HepG2 (cell line): ENCODE measurements around the gene UNC93A. TPM values are rescaled to one million over a fixed set of nuclear protein-coding genes. Genes with fewer than 3 reads are reported as not detected.

Experiments used
- ARID5B ChIP-seq: IDR thresholded peaks from 2 replicates; pipeline ENCODE4 v1.4.0; 2020; ENCODE audit warnings: mild to moderate bottlenecking, missing genetic modification reagents
- ELF1 ChIP-seq: sonication (generic); formaldehyde crosslinking; IDR thresholded peaks from 2 replicates; pipeline ENCODE4 v1.4.0; 2020; ENCODE audit warnings: missing genetic modification reagents
- HMGA1 ChIP-seq: sonication (generic); formaldehyde crosslinking; conservative IDR thresholded peaks from 2 replicates; pipeline ENCODE4 v1.4.0; 2020; ENCODE audit warnings: missing genetic modification reagents
- KIAA2018 ChIP-seq: sonication (generic); formaldehyde crosslinking; IDR thresholded peaks from 2 replicates; pipeline ENCODE4 v1.5.0; 2020; ENCODE audit warnings: mild to moderate bottlenecking, missing genetic modification reagents, borderline replicate concordance
- THAP11 ChIP-seq: IDR thresholded peaks from 2 replicates; pipeline ENCODE4 v1.6.1; 2016; ENCODE audit warnings: missing biosample characterization, missing genetic modification reagents
- ZNF143 ChIP-seq: sonication (generic); formaldehyde crosslinking; IDR thresholded peaks from 2 replicates; pipeline ENCODE4 v1.4.0; 2020; ENCODE audit warnings: missing genetic modification reagents
- ZNF296 ChIP-seq: sonication (generic); formaldehyde crosslinking; conservative IDR thresholded peaks from 2 replicates; pipeline ENCODE4 v1.5.0; 2020; ENCODE audit warnings: mild to moderate bottlenecking, missing genetic modification reagents
- ZNF597 ChIP-seq: sonication (generic); formaldehyde crosslinking; IDR thresholded peaks from 2 replicates; pipeline ENCODE4 v1.5.0; 2020; ENCODE audit warnings: missing genetic modification reagents
- ZNF788 ChIP-seq: sonication (generic); formaldehyde crosslinking; IDR thresholded peaks from 2 replicates; pipeline ENCODE4 v1.5.0; 2020; ENCODE audit warnings: mild to moderate bottlenecking, missing genetic modification reagents, borderline replicate concordance
- polyA plus RNA-seq, 8 experiments: library from polyadenylated mRNA; depleted of rRNA in 3 of 8; stranded (reverse) in 7 of 8; unstranded in 1 of 8; fragments of >200 nt; fragmentation: Illumina TruSeq in 4 of 8; extraction: Trizol in 4 of 8; gene quantifications; 2 replicates each; pipeline versions ENCODE4 v1.2.1 to v1.2.3, GENCODE V29; 2011 to 2016; ENCODE audit warnings: low read depth in 4 of 8, missing spikeins in 1 of 8, mixed read lengths in 1 of 8; ENCODE audit not compliant: insufficient read depth in 1 of 8
- total RNA-seq, 5 experiments: library from RNA; depleted of rRNA; stranded (reverse); fragments of >200 nt; fragmentation: Illumina TruSeq; extraction: Trizol; gene quantifications; 2 replicates each; pipeline ENCODE4 v1.2.3, GENCODE V29; 2016; ENCODE audit warnings: low read depth in 1 of 5
- TF ChIP-seq, protein P1 (sequence below): sonication (generic); formaldehyde crosslinking; IDR thresholded peaks from 2 replicates; pipeline ENCODE4 v1.9.0; 2021; ENCODE audit warnings: missing genetic modification reagents, borderline replicate concordance

Gene UNC93A
- total and polyA plus RNA-seq, 2 of the 13 experiments (the other 11 are each of a cell fraction or from before 2014, with no cell fraction given), result 11.0 to 42.7 TPM

DNA sequence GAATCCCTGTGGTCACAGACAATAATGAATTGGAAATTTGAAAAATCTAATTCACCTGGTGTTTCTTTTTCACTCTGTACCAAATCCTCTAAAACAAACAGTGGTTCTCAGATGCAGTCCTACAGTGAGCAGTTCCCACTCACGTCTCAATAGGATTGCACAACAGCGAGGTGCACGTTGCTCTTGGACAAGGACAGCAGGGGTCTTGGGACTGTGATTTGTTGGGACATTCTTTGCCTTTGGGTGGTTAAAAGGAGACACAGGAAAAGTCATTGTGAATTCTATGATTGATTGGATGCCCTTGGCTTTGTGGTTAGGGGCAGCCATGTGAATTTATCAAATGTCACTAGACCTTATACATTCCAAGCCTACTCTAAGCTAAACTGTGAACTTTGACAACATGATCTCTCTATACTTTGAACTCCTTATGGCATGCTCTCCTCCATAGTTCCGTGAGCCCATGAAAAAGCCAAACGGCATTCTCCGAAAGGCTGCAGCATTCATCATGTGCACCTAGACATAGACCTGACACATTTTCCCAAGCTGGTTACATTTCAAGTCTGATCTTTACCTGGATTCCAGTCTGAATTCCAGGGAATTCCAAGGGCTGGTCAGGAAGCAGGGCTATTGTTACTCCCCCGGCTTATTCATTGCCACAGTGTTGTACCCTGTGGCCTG is 647 bp downstream of the UNC93A start (continued):
- TF ChIP-seq KIAA2018 (no peak), ZNF296 (CRISPR knock-in tag) (no peak), HMGA1 (CRISPR knock-in tag) (no peak), ZNF597 (CRISPR knock-in tag) (no peak), ELF1 (CRISPR knock-in tag) (no peak), ZNF788 (CRISPR knock-in tag) (peak; percentile 34; the same call in 1 of the 2 replicates), ZNF143 (CRISPR knock-in tag) (no peak), THAP11 (peak; percentile 39; the same call in 1 of the 2 replicates), ARID5B (CRISPR knock-in tag) (peak; percentile 74)
- TF ChIP-seq, protein P1, sequence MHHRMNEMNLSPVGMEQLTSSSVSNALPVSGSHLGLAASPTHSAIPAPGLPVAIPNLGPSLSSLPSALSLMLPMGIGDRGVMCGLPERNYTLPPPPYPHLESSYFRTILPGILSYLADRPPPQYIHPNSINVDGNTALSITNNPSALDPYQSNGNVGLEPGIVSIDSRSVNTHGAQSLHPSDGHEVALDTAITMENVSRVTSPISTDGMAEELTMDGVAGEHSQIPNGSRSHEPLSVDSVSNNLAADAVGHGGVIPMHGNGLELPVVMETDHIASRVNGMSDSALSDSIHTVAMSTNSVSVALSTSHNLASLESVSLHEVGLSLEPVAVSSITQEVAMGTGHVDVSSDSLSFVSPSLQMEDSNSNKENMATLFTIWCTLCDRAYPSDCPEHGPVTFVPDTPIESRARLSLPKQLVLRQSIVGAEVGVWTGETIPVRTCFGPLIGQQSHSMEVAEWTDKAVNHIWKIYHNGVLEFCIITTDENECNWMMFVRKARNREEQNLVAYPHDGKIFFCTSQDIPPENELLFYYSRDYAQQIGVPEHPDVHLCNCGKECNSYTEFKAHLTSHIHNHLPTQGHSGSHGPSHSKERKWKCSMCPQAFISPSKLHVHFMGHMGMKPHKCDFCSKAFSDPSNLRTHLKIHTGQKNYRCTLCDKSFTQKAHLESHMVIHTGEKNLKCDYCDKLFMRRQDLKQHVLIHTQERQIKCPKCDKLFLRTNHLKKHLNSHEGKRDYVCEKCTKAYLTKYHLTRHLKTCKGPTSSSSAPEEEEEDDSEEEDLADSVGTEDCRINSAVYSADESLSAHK (CRISPR knock-in tag), result no peak
